Stomach (tissue), 9 donors: Measurements from ENCODE around the gene OR51Q1. TPM values are rescaled to one million over a fixed set of nuclear protein-coding genes. Genes with fewer than 3 reads are reported as not detected.

Experiments
- DNase-seq, 2 donors: peaks; one replicate each; pipeline versions ENCODE4 v3.0.0 to v3.0.0-alpha.2; 2013 to 2019
- H3K27ac ChIP-seq, 5 donors: fragments of 200-600 bp in 4 of 5; sonication (generic) in 4 of 5; one replicate each; pipeline ENCODE4 v1.5.1; 2013 to 2019; ENCODE audit warnings: mild to moderate bottlenecking in 1 of 5, moderate library complexity in 1 of 5
- H3K27me3 ChIP-seq, 3 donors: fragments of 200-600 bp; sonication (generic); one replicate each; pipeline ENCODE4 v1.5.1; 2017 to 2019; ENCODE audit warnings: mixed run types in 1 of 3
- H3K36me3 ChIP-seq, 4 donors: fragments of 200-600 bp; sonication (generic); 1 replicate in 3 of 4; 2 replicates in 1 of 4; pipeline ENCODE4 v1.5.1; 2016 to 2019
- H3K4me1 ChIP-seq, 4 donors: fragments of 200-600 bp; sonication (generic); one replicate each; pipeline ENCODE4 v1.5.1; 2016 to 2019
- H3K4me3 ChIP-seq, 4 donors: fragments of 200-600 bp; sonication (generic) in 3 of 4; one replicate each; pipeline ENCODE4 v1.5.1; 2016 to 2019; ENCODE audit warnings: mild to moderate bottlenecking in 1 of 4
- H3K9me3 ChIP-seq, 4 donors: fragments of 200-600 bp; sonication (generic); one replicate each; pipeline ENCODE4 v1.5.1; 2016 to 2019
- CTCF ChIP-seq, 7 experiments: fragments of 450-650 bp in 4 of 7; fragments of 200-600 bp in 3 of 7; sonication (generic) in 3 of 7; IDR thresholded peaks; one replicate each; pipeline ENCODE4 v1.5.1; 2016 to 2019; ENCODE audit warnings: antibody characterized with exemption in 7 of 7, control low read depth in 2 of 7, mild to moderate bottlenecking in 1 of 7
- EP300 ChIP-seq: sonication (generic); formaldehyde crosslinking; IDR thresholded peaks from one replicate; pipeline ENCODE4 v1.6.1; 2017; ENCODE audit warnings: antibody characterized with exemption
- POLR2A ChIP-seq, 4 donors: fragments of 450-650 bp; IDR thresholded peaks; one replicate each; pipeline ENCODE4 v1.6.1; 2016; ENCODE audit warnings: antibody characterized with exemption in 4 of 4, control low read depth in 2 of 4, mild to moderate bottlenecking in 1 of 4, moderate library complexity in 1 of 4
- POLR2AphosphoS5 ChIP-seq, 3 donors: sonication (generic); formaldehyde crosslinking; IDR thresholded peaks; one replicate each; pipeline ENCODE4 v1.6.1; 2016; ENCODE audit warnings: antibody characterized with exemption in 3 of 3
- WGBS, 5 donors: extraction: QIAGEN DNeasy Blood & Tissue Kit in 3 of 5; methylation state at CpG; one replicate each; pipeline versions ENCODE4 v1.1.5 to v1.1.7; 2013 to 2018; 5-methylcytosine and 5-hydroxymethylcytosine counted together
- intact Hi-C: fragments of 100-400 bp; cut with DNase I; formaldehyde crosslinking; loops from one replicate; pipeline ENCODE4 v1.15.1; 2023; ENCODE audit warnings: low total_unique reads
- polyA plus RNA-seq, 3 donors: library from polyadenylated mRNA; stranded (reverse); fragments of 200-250 nt; gene quantifications; one replicate each; pipeline ENCODE4 v1.2.3, GENCODE V29; 2013
- total RNA-seq, 5 donors: library from RNA; depleted of rRNA; stranded (reverse); fragments of >200 nt; gene quantifications; one replicate each; pipeline versions ENCODE4 v1.1.0 to v1.2.3, GENCODE V29; 2014 to 2016
- donor health status: healthy with polysubstance abuse.
- donor health status: Bipolar disorder and iron deficiency.
- donor health status: healthy.

OR51Q1 gene
- total and polyA plus RNA-seq, 8 donors: not detected

GRCh38 chr11:5449432-5449831 is 27.5 kb downstream of the OR51Q1 start:
- TF ChIP-seq EP300: no peak
- no peak for TF ChIP-seq CTCF (IDR thresholded peaks at IDR 0.05)
- no peak for TF ChIP-seq POLR2A (IDR thresholded peaks at IDR 0.05)
- TF ChIP-seq POLR2AphosphoS5 (IDR thresholded peaks at IDR 0.05): no peak
- 67 to 85% (median 74%) methylated on average over 4 of the region's 4 CpGs for WGBS, 5 donors
- Histone ChIP-seq H3K9me3 (no peaks in the 10 kb centered on the region), H3K4me1 (no peaks in the 10 kb centered on the region), H3K36me3 (no peaks in the 10 kb centered on the region), H3K27ac (no peak overlapping the region), H3K27me3 (no peaks in the 10 kb centered on the region), H3K4me3 (no peak overlapping the region)
- intact Hi-C loops: no loop called here
- DNase-seq: no peak

GRCh38 chr11:5460983-5461621 is 39.2 kb downstream of the OR51Q1 start:
- Histone ChIP-seq H3K36me3 (no peaks in the 10 kb centered on the region), H3K27me3 (no peaks in the 10 kb centered on the region), H3K9me3 (no peaks in the 10 kb centered on the region), H3K4me1 (no peaks in the 10 kb centered on the region), H3K4me3 (no peak overlapping the region), H3K27ac (no peak overlapping the region)
- DNase-seq: no peak
- intact Hi-C loops: no loop called here
- WGBS, 5 donors: 88 to 93% (median 90%) methylated on average over 14 of the region's 14 CpGs
- TF ChIP-seq POLR2AphosphoS5 (IDR thresholded peaks at IDR 0.05) (no peak), EP300 (no peak), CTCF (IDR thresholded peaks at IDR 0.05) (no peak), POLR2A (IDR thresholded peaks at IDR 0.05) (no peak)

GRCh38 chr11:5467527-5467926 is 45.6 kb downstream of the OR51Q1 start:
- no peaks in the 10 kb centered on the region for H3K4me1 ChIP-seq
- H3K27ac ChIP-seq: no peak overlapping the region
- no peak for TF ChIP-seq POLR2AphosphoS5 (IDR thresholded peaks at IDR 0.05)
- no peak for TF ChIP-seq EP300
- TF ChIP-seq CTCF (IDR thresholded peaks at IDR 0.05): no peak
- TF ChIP-seq POLR2A (IDR thresholded peaks at IDR 0.05): no peak
- H3K36me3 ChIP-seq: no peaks in the 10 kb centered on the region
- H3K9me3 ChIP-seq: no peaks in the 10 kb centered on the region
- 21 to 34% (median 27%) methylated on average over 2 of the region's 2 CpGs for WGBS, 5 donors
- intact Hi-C loops: no loop called here
- H3K4me3 ChIP-seq: no peak overlapping the region
- no peaks in the 10 kb centered on the region for H3K27me3 ChIP-seq
- no peak for DNase-seq

Other genes with a start within 250 kb of the OR51Q1 start
- gene OR51V1, start 221.4 kb upstream of the OR51Q1 start, total RNA-seq: not detected
- not detected for gene OR51V1, start 221.4 kb upstream of the OR51Q1 start, polyA plus RNA-seq
- gene HBB, start 195.0 kb upstream of the OR51Q1 start, total RNA-seq: 1,000 to 10,000 TPM in 1 of 5 donors, 100 to 1,000 TPM in 1, 10 to 100 TPM in 1, 1 to 10 TPM in 2; 2.9 to 1,619 (median 29.5) TPM
- 10 to 100 TPM in 2 of 3 donors, 1 to 10 TPM in 1; 3.1 to 15.1 (median 13.0) TPM for gene HBB, start 195.0 kb upstream of the OR51Q1 start, polyA plus RNA-seq
- gene HBD, start 187.6 kb upstream of the OR51Q1 start, total RNA-seq: 1 to 10 TPM in 1 of 5 donors, not detected in 4; 4.8 TPM
- gene HBD, start 187.6 kb upstream of the OR51Q1 start, polyA plus RNA-seq: under 1 TPM in 1 of 3 donors, not detected in 2; 0.20 TPM
- 1 to 10 TPM in 1 of 5 donors, not detected in 4; 6.2 TPM for gene HBG1, start 172.3 kb upstream of the OR51Q1 start, total RNA-seq
- not detected for gene HBG1, start 172.3 kb upstream of the OR51Q1 start, polyA plus RNA-seq
- 1,000 to 10,000 TPM in 1 of 5 donors, not detected in 4; 1,854 TPM for gene HBG2, start 167.3 kb upstream of the OR51Q1 start, total RNA-seq
- under 1 TPM in 1 of 3 donors, not detected in 2; 0.75 TPM for gene HBG2, start 167.3 kb upstream of the OR51Q1 start, polyA plus RNA-seq
- 1 to 10 TPM in 1 of 5 donors, not detected in 4; 1.3 TPM for gene HBE1, start 152.2 kb upstream of the OR51Q1 start, total RNA-seq
- not detected for gene HBE1, start 152.2 kb upstream of the OR51Q1 start, polyA plus RNA-seq
- gene OR51B4, start 120.2 kb upstream of the OR51Q1 start, total RNA-seq: not detected
- not detected for gene OR51B4, start 120.2 kb upstream of the OR51Q1 start, polyA plus RNA-seq
- gene OR51B2, start 97.8 kb upstream of the OR51Q1 start, total RNA-seq: under 1 TPM in 1 of 5 donors, not detected in 4; 0.92 TPM
- gene OR51B2, start 97.8 kb upstream of the OR51Q1 start, polyA plus RNA-seq: not detected
- gene OR51B5, start 78.6 kb upstream of the OR51Q1 start, total RNA-seq: 1 to 10 TPM in 1 of 5 donors, under 1 TPM in 1, not detected in 3; 0.92 to 1.2 TPM
- not detected for gene OR51B5, start 78.6 kb upstream of the OR51Q1 start, polyA plus RNA-seq
- not detected for gene OR51B6, start 70.6 kb upstream of the OR51Q1 start, total RNA-seq
- gene OR51B6, start 70.6 kb upstream of the OR51Q1 start, polyA plus RNA-seq: not detected
- not detected for gene OR51M1, start 38.3 kb upstream of the OR51Q1 start, total RNA-seq
- gene OR51M1, start 38.3 kb upstream of the OR51Q1 start, polyA plus RNA-seq: not detected
- gene OR51I1, start 19.4 kb downstream of the OR51Q1 start, total RNA-seq: not detected
- gene OR51I1, start 19.4 kb downstream of the OR51Q1 start, polyA plus RNA-seq: not detected
- not detected for gene OR51I2, start 27.2 kb downstream of the OR51Q1 start, total RNA-seq
- not detected for gene OR51I2, start 27.2 kb downstream of the OR51Q1 start, polyA plus RNA-seq
- not detected for gene OR52D1, start 66.6 kb downstream of the OR51Q1 start, total RNA-seq
- gene OR52D1, start 66.6 kb downstream of the OR51Q1 start, polyA plus RNA-seq: not detected
- 1 to 10 TPM in 1 of 5 donors, not detected in 4; 1.1 TPM for gene UBQLN3, start 87.8 kb downstream of the OR51Q1 start, total RNA-seq
- gene UBQLN3, start 87.8 kb downstream of the OR51Q1 start, polyA plus RNA-seq: not detected
- under 1 TPM in 1 of 5 donors, not detected in 4; 0.92 TPM for gene UBQLNL, start 94.6 kb downstream of the OR51Q1 start, total RNA-seq
- gene UBQLNL, start 94.6 kb downstream of the OR51Q1 start, polyA plus RNA-seq: under 1 TPM; 0.12 to 0.80 (median 0.31) TPM
- 10 to 100 TPM in 1 of 5 donors, 1 to 10 TPM in 1, under 1 TPM in 1, not detected in 2; 0.58 to 21.0 (median 1.3) TPM for gene OR52H1, start 126.4 kb downstream of the OR51Q1 start, total RNA-seq
- not detected for gene OR52H1, start 126.4 kb downstream of the OR51Q1 start, polyA plus RNA-seq
- gene OR52B6, start 158.8 kb downstream of the OR51Q1 start, total RNA-seq: not detected
- gene OR52B6, start 158.8 kb downstream of the OR51Q1 start, polyA plus RNA-seq: not detected
- gene TRIM6, start 174.5 kb downstream of the OR51Q1 start, total RNA-seq: 10 to 100 TPM in 1 of 5 donors, 1 to 10 TPM in 1, under 1 TPM in 1, not detected in 2; 0.87 to 10.3 (median 2.6) TPM
- gene TRIM6, start 174.5 kb downstream of the OR51Q1 start, polyA plus RNA-seq: 1 to 10 TPM; 1.1 to 2.3 (median 1.2) TPM
- gene TRIM34, start 202.9 kb downstream of the OR51Q1 start, total RNA-seq: 10 to 100 TPM in 1 of 5 donors, 1 to 10 TPM in 2, under 1 TPM in 1, not detected in 1; 0.29 to 11.4 (median 2.6) TPM
- 1 to 10 TPM; 2.9 to 8.7 (median 3.7) TPM for gene TRIM34, start 202.9 kb downstream of the OR51Q1 start, polyA plus RNA-seq